SK-N-SH treated with all-trans-retinoic acid at 6 μM for 48 hours (cell line): Measurements from ENCODE around the gene NDOR1.
"Not testable (repeated sequence)": the region's sequence is repeated elsewhere in the genome, so short reads cannot be mapped to it uniquely, and the experiment has no call there.

Experiments used
- ATAC-seq: fragments of 200-7000 bp; cut with Tn5 transposase; 3 replicates; pipeline ENCODE4 v1.9.1; 2020; ENCODE audit warnings: mild to moderate bottlenecking, moderate library complexity
- ARNTL ChIP-seq: fragments of 450-650 bp; formaldehyde crosslinking; IDR thresholded peaks from 2 replicates; pipeline ENCODE4 v1.5.0; 2020; ENCODE audit warnings: low read depth, mild to moderate bottlenecking, moderate library complexity, borderline replicate concordance
- BACH2 ChIP-seq: fragments of 250-450 bp; sonication (Bioruptor Pico); IDR thresholded peaks from 2 replicates; pipeline ENCODE4 v1.9.0; 2021; ENCODE audit warnings: mild to moderate bottlenecking, borderline replicate concordance
- CSDC2 ChIP-seq: fragments of 250-450 bp; sonication (Bioruptor Pico); IDR thresholded peaks from 2 replicates; pipeline ENCODE4 v1.5.0; 2020; ENCODE audit warnings: mild to moderate bottlenecking, moderate library complexity
- ESRRG ChIP-seq: fragments of 250-450 bp; sonication (Bioruptor Pico); IDR thresholded peaks from 2 replicates; pipeline ENCODE4 v1.6.1; 2021; ENCODE audit warnings: mild to moderate bottlenecking
- GLIS3 ChIP-seq: fragments of 250-450 bp; sonication (Bioruptor Pico); IDR thresholded peaks from 2 replicates; pipeline ENCODE4 v1.5.0; 2020; ENCODE audit warnings: mild to moderate bottlenecking, moderate library complexity
- ISL1 ChIP-seq: fragments of 250-450 bp; sonication (Bioruptor Pico); IDR thresholded peaks from 2 replicates; pipeline ENCODE4 v2.1.2; 2022; ENCODE audit warnings: mild to moderate bottlenecking, moderate library complexity
- PPARA ChIP-seq: fragments of 250-450 bp; sonication (Bioruptor Pico); IDR thresholded peaks from 2 replicates; pipeline ENCODE4 v1.5.0; 2020; ENCODE audit warnings: mild to moderate bottlenecking, borderline replicate concordance
- RARB ChIP-seq: fragments of 250-450 bp; sonication (Bioruptor Pico); IDR thresholded peaks from 2 replicates; pipeline ENCODE4 v1.8.0; 2021; ENCODE audit warnings: mild to moderate bottlenecking, moderate library complexity
- TOX ChIP-seq: fragments of 250-450 bp; sonication (Bioruptor Pico); IDR thresholded peaks from 2 replicates; pipeline ENCODE4 v1.8.0; 2021; ENCODE audit warnings: mild to moderate bottlenecking, moderate library complexity, borderline replicate concordance
- ZC3H10 ChIP-seq: fragments of 250-450 bp; sonication (Bioruptor Pico); IDR thresholded peaks from 2 replicates; pipeline ENCODE4 v1.5.1; 2021; ENCODE audit warnings: mild to moderate bottlenecking, moderate library complexity
- ZNF565 ChIP-seq: fragments of 450-650 bp; formaldehyde crosslinking; conservative IDR thresholded peaks from 2 replicates; pipeline ENCODE4 v1.5.0; 2020; ENCODE audit warnings: low read depth, mild to moderate bottlenecking, moderate library complexity
- ZNF70 ChIP-seq: fragments of 450-650 bp; formaldehyde crosslinking; IDR thresholded peaks from 2 replicates; pipeline ENCODE4 v1.5.0; 2020; ENCODE audit warnings: mild to moderate bottlenecking, moderate library complexity
- ZNF8 ChIP-seq: fragments of 450-650 bp; formaldehyde crosslinking; IDR thresholded peaks from 2 replicates; pipeline ENCODE4 v1.5.0; 2020; ENCODE audit warnings: mild to moderate bottlenecking, moderate library complexity
- TF ChIP-seq, protein P1 (sequence below): fragments of 250-450 bp; sonication (Bioruptor Pico); IDR thresholded peaks from 2 replicates; pipeline ENCODE4 v1.8.0; 2020; ENCODE audit warnings: mild to moderate bottlenecking, moderate library complexity, borderline replicate concordance
- TF ChIP-seq, protein P2 (sequence below): fragments of 250-450 bp; sonication (Bioruptor Pico); IDR thresholded peaks from 2 replicates; pipeline ENCODE4 v1.5.0; 2020; ENCODE audit warnings: mild to moderate bottlenecking, moderate library complexity
- TF ChIP-seq, protein P3 (sequence below): fragments of 250-450 bp; sonication (Bioruptor Pico); IDR thresholded peaks from 2 replicates; pipeline ENCODE4 v1.5.1; 2020; ENCODE audit warnings: low read depth, mild to moderate bottlenecking, moderate library complexity

The NDOR1 gene

DNA sequence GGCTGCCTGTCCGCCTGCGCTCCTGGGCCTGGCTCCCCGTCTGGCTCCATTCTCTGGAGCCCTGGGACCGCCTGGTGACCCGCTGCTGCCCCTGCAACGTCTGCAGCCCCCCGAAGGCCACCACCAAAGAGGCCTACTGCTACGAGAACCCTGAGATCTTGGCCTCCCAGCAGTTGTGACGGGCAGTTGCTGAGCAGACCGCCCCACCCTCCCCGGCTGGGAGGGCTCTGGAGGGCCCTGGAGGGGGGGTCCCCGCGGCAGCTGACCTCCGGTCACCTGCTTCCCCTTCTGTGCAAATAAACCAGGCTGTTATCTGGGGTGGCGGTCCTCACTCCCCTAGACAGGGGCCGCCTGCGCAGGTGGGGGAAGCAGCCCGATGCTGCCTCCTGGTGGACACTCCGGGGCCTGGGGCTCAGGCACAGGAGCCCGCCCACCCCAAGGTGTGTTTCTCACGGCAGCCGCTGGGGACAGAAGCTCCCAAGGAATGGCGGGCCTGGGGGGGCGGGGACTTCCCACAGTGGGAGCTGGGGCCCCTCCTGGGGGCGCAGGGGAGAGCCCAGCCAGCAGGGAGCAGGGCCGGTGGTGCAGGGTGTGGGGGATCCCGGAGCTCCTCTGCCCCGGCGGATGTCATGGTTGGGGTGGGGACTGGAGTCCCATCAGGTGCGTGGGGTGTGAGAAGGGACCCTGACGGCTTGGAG, 30.9 kb downstream of the NDOR1 start:
- ATAC-seq, result peak; percentile 65
- TF ChIP-seq RARB (CRISPR knock-in tag), result no peak
- TF ChIP-seq, protein P1, sequence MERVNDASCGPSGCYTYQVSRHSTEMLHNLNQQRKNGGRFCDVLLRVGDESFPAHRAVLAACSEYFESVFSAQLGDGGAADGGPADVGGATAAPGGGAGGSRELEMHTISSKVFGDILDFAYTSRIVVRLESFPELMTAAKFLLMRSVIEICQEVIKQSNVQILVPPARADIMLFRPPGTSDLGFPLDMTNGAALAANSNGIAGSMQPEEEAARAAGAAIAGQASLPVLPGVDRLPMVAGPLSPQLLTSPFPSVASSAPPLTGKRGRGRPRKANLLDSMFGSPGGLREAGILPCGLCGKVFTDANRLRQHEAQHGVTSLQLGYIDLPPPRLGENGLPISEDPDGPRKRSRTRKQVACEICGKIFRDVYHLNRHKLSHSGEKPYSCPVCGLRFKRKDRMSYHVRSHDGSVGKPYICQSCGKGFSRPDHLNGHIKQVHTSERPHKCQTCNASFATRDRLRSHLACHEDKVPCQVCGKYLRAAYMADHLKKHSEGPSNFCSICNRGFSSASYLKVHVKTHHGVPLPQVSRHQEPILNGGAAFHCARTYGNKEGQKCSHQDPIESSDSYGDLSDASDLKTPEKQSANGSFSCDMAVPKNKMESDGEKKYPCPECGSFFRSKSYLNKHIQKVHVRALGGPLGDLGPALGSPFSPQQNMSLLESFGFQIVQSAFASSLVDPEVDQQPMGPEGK (CRISPR knock-in tag), result peak; percentile 42; the same call in 1 of the 2 replicates
- TF ChIP-seq, protein P2, sequence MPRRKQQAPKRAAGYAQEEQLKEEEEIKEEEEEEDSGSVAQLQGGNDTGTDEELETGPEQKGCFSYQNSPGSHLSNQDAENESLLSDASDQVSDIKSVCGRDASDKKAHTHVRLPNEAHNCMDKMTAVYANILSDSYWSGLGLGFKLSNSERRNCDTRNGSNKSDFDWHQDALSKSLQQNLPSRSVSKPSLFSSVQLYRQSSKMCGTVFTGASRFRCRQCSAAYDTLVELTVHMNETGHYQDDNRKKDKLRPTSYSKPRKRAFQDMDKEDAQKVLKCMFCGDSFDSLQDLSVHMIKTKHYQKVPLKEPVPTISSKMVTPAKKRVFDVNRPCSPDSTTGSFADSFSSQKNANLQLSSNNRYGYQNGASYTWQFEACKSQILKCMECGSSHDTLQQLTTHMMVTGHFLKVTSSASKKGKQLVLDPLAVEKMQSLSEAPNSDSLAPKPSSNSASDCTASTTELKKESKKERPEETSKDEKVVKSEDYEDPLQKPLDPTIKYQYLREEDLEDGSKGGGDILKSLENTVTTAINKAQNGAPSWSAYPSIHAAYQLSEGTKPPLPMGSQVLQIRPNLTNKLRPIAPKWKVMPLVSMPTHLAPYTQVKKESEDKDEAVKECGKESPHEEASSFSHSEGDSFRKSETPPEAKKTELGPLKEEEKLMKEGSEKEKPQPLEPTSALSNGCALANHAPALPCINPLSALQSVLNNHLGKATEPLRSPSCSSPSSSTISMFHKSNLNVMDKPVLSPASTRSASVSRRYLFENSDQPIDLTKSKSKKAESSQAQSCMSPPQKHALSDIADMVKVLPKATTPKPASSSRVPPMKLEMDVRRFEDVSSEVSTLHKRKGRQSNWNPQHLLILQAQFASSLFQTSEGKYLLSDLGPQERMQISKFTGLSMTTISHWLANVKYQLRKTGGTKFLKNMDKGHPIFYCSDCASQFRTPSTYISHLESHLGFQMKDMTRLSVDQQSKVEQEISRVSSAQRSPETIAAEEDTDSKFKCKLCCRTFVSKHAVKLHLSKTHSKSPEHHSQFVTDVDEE (CRISPR knock-in tag), result no peak

DNA sequence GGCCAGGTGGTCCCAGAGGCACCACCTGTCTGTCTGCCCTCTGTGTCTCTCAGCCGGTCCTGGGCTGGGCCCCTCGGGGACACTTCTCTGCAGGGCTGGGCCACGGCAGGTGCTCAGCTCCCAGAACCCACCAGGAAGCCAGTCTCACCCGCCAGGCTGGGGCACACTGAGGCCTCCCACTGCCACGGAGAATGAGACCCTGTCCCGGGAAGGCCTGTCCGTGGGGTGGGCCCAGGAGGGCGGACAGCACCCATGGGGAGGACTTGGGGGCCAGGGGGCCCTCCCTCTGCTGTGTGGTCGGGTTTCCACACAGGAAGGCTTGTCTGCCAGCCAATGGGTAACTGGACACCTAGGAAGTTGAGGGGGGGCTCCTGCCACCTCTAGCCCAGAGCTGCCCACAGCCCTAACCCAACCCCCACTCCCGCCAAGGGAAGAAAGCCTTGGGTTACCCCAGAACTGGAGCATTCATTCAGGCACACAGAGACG, 31.5 kb downstream of the NDOR1 start:
- no peak for TF ChIP-seq TOX (CRISPR knock-in tag)
- TF ChIP-seq ISL1 (CRISPR knock-in tag), result no peak
- TF ChIP-seq ESRRG, result no peak
- no peak for TF ChIP-seq RARB (CRISPR knock-in tag)
- no peak for TF ChIP-seq ZNF70 (CRISPR knock-in tag)
- TF ChIP-seq ZNF565 (CRISPR knock-in tag), result no peak
- no peak for TF ChIP-seq ARNTL (CRISPR knock-in tag)
- TF ChIP-seq, protein P3, sequence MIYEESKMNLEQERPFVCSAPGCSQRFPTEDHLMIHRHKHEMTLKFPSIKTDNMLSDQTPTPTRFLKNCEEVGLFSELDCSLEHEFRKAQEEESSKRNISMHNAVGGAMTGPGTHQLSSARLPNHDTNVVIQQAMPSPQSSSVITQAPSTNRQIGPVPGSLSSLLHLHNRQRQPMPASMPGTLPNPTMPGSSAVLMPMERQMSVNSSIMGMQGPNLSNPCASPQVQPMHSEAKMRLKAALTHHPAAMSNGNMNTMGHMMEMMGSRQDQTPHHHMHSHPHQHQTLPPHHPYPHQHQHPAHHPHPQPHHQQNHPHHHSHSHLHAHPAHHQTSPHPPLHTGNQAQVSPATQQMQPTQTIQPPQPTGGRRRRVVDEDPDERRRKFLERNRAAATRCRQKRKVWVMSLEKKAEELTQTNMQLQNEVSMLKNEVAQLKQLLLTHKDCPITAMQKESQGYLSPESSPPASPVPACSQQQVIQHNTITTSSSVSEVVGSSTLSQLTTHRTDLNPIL (CRISPR knock-in tag), result no peak
- TF ChIP-seq, protein P2 (CRISPR knock-in tag), result no peak
- TF ChIP-seq ZC3H10 (CRISPR knock-in tag), result no peak
- TF ChIP-seq PPARA (CRISPR knock-in tag), result no peak
- no peak for TF ChIP-seq CSDC2
- TF ChIP-seq BACH2 (CRISPR knock-in tag), result no peak
- no peak for TF ChIP-seq ZNF8 (CRISPR knock-in tag)
- ATAC-seq, result no peak

DNA sequence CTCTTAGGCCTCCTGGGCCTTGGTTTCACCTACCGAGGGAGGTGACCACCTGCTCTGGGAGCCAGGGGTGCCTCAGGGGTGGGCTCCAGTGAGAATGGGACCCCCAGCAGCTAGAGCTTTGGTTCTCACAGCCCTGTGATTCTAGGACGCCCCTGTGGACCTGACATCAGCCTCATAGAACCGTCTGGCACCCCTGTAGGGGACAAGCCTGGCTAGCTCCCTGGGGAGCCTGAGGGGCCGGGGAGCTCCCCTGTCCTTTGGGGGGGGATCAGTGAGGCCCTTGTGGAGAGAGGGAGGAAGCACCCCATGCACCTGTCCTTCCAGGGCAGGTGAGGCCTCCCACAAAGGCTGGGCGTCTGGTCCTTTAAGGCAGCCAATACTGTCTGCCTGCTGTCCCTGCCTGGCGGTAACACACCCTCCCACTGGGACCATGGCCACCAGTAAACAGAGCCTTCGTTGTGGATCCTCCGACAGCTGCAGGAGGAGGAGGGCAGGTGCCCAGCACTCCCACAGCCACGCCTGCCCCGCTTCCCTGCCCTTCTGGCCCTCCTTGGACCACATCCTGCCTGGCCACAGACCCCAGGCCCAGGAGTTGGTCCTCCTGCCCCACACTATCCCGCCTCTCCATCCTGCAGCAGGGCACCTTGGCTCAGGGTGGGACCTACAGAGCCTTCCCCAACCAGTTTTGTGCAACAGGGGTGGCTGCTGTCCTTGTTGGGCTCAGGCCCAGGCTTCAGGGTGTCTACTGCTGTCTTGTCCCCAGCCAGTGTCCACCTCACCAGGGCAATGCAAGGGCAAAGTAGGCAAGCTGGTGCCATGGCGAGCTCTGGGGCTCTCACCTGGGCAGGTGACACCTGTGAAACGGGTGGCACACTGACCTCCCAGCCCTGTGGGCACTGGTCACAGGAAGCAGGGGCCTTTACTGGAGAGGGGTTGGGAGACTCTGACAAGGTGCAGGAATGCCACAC, 32.5 kb downstream of the NDOR1 start:
- ATAC-seq, result no peak
- TF ChIP-seq GLIS3 (CRISPR knock-in tag), result no peak

DNA sequence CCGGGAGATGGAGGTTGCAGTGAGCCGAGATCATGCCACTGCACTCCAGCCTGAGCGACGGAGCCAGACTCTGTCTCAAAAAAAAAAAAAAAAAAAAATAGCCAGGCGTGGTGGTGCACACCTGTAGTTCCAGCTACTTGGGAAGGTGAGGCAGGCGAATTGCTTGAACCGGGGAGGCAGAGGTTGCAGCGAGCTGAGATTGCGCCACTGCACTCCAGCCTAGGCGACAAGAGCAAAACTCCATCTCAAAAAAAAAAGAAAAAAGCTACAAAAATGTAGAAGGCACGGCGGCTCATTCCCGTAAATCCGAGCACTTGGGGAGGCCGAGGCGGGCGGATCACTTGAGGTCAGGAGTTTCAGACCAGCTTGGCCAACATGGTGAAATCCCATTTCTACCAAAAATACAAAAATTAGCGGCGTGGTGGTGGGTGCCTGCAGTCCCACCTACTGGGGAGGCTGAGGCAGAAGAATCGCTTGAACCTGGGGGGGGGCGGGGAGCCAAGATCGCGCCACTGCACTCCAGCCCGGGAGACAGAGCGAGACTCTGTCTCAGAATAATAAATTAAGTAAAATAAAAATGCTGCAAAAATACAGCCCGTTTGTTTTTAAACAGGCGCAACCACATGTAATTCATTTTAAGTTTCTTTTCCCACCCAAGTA, 34.2 kb downstream of the NDOR1 start:
- not testable (repeated sequence) for ATAC-seq
